ENCODE data around the gene TSR3. TPM values are rescaled to one million over a fixed set of nuclear protein-coding genes. Genes with fewer than 3 reads are reported as not detected.

TSR3 gene
- total and polyA plus RNA-seq, 9 donors: 6.3 to 74.6 (median 40.7) TPM

GRCh38 chr16:1375741-1376410 is 24.2 kb upstream of the TSR3 start:
- WGBS, 3 donors: 77 to 82% (median 78%) methylated on average over 19 of the region's 19 CpGs
- TF ChIP-seq CTCF (IDR thresholded peaks at IDR 0.05) (no peak), POLR2A (IDR thresholded peaks at IDR 0.05) (no peak), EP300 (IDR thresholded peaks at IDR 0.05) (no peak)
- Histone ChIP-seq H3K27ac (no peak overlapping the region), H3K36me3 (no peaks in the 10 kb centered on the region), H3K4me1 (ENCODE audit: insufficient read depth) (peaks cover 5% of the 10 kb centered on the region), H3K4me3 (no peak overlapping the region), H3K9me3 (no peaks in the 10 kb centered on the region), H3K27me3 (no peaks in the 10 kb centered on the region)
- intact Hi-C loops (cut with DNase I): no loop called here
- no peak for DNase-seq

GRCh38 chr16:1375298-1375640 is 23.6 kb upstream of the TSR3 start:
- Histone ChIP-seq H3K9me3 (no peaks in the 10 kb centered on the region), H3K36me3 (no peaks in the 10 kb centered on the region), H3K27ac (no peak overlapping the region), H3K4me1 (ENCODE audit: insufficient read depth) (peaks cover 5% of the 10 kb centered on the region), H3K27me3 (no peaks in the 10 kb centered on the region), H3K4me3 (no peak overlapping the region)
- DNase-seq: no peak
- intact Hi-C loops (cut with DNase I): no loop called here
- 83 to 92% (median 89%) methylated on average over 24 of the region's 24 CpGs for WGBS, 3 donors
- no peak for TF ChIP-seq POLR2A (IDR thresholded peaks at IDR 0.05)
- TF ChIP-seq EP300 (IDR thresholded peaks at IDR 0.05): no peak
- no peak for TF ChIP-seq CTCF (IDR thresholded peaks at IDR 0.05)

- no peaks in the 10 kb centered on the region for H3K9me3 ChIP-seq
- TF ChIP-seq EP300 (IDR thresholded peaks at IDR 0.05) (no peak), POLR2A (IDR thresholded peaks at IDR 0.05) (no peak)
- no peaks in the 10 kb centered on the region for H3K27me3 ChIP-seq
- WGBS, 3 donors: 88 to 94% (median 92%) methylated on average over 40 to 46 of the region's 46 CpGs
- no peak for DNase-seq
- peaks cover 5% of the 10 kb centered on the region for H3K4me1 ChIP-seq (ENCODE audit: insufficient read depth)
- intact Hi-C loops (cut with DNase I): no loop called here
- no peak overlapping the region for H3K27ac ChIP-seq
- H3K4me3 ChIP-seq: no peak overlapping the region
- no peaks in the 10 kb centered on the region for H3K36me3 ChIP-seq
Observed at GRCh38 chr16:1374418-1375297, 23.0 kb upstream of the TSR3 start.

- WGBS, 3 donors: 86 to 95% (median 90%) methylated on average over 8 to 17 of the region's 21 CpGs
- Histone ChIP-seq H3K27me3 (no peaks in the 10 kb centered on the region), H3K27ac (no peak overlapping the region), H3K4me1 (ENCODE audit: insufficient read depth) (no peaks in the 10 kb centered on the region), H3K4me3 (no peak overlapping the region), H3K36me3 (no peaks in the 10 kb centered on the region), H3K9me3 (no peaks in the 10 kb centered on the region)
- TF ChIP-seq CTCF (IDR thresholded peaks at IDR 0.05): no peak
- TF ChIP-seq EP300 (IDR thresholded peaks at IDR 0.05): no peak
- no peak for DNase-seq
- intact Hi-C loops (cut with DNase I): no loop called here
Observed at GRCh38 chr16:1372292-1372950, 20.7 kb upstream of the TSR3 start.

Data from ovary (tissue), 9 donors.